NCI-H345 treated with DMSO at 0.1 percent for 48 hours (cell line): Measurements from ENCODE around the gene RFX2.
"Not testable (repeated sequence)": the region's sequence is repeated elsewhere in the genome, so short reads cannot be mapped to it uniquely, and the experiment has no call there.

ENCODE experiments used
- DNase-seq: peaks from one replicate; lab custom pipeline; 2025; ENCODE audit not compliant: unreplicated experiment; lab: John Stamatoyannopoulos, UW

RFX2 gene

DNA sequence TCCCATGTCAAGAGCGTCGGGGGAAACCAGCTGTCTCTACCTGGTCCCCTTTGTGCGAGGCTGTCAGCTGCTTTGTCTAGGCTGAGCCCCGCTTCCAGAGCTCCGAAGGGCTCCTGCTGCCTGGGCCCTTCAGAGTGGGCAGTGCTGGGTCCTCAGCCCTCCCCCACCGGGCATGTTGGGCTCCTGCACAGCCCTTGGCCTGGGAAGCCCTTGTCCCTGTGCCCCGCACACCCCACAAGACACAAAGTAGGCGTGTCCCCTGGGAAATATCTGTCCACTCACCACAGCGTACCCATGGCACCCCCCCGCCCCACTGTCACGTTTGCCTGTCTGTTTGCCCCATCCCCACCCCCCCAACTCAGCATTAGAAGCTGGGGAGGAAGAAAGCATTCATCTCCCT is 92.7 kb downstream of the RFX2 start:
- no peak for DNase-seq

DNA sequence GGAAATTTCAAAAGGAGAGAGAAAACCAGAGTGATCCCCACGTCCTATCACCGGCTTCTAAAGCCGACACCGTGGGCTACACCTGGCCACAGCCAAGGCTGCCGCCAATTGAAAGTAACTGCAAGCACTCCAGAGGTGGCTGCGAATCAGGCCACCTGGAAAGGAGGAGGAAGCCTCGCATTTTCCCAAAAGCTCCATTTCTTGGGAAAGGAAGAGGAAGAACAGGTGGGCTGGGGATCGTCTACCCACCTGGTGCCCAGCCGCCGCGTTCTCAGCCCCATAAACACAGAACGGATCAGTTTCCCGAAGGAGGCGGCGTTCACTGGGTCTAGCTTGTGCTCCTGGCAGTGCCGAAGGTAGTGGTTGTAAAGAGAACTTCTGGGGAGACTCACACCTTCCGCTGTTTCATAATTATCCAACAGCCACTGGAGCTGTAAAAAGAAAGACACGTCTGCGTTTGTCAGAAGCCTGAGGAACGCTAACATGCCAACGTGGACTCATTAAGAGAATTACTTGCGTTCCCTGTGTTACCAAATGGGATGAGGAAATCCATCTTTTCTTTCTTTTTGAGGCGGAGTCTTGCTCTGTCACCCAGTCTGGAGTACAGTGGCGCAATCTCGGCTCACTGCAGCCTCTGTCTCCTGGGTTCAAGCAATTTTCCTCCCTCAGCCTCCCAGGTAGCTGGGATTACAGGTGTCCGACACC is 94.3 kb downstream of the RFX2 start:
- DNase-seq: no peak

GRCh38 chr19:6014551-6015135 is 95.7 kb downstream of the RFX2 start:
- no peak for DNase-seq

GRCh38 chr19:6012426-6013170 is 97.7 kb downstream of the RFX2 start:
- no peak for DNase-seq

GRCh38 chr19:6011794-6012193 is 98.5 kb downstream of the RFX2 start:
- no peak for DNase-seq

DNA sequence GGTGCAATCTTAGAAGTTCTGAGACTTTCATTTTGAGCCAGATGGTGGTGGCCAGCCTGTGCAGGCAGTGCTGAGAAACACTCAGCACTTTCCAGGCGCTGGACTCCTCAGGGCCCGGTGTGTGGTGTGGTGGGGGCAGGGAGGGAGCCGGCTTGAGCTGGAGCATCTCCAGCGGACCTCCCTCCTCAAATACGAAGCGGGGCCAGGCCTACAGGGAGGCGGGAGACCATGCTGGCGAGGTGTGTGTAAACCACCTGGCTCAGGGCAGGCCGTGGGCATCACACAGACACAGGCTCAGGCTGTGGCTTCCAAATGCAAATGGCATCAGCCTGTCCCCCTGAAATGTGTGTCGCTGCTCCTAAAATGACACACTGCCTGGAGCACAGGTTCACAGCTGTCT is 99.1 kb downstream of the RFX2 start:
- DNase-seq: no peak

- DNase-seq: no peak
Measured at GRCh38 chr19:6010107-6010506, 100.2 kb downstream of the RFX2 start.

DNA sequence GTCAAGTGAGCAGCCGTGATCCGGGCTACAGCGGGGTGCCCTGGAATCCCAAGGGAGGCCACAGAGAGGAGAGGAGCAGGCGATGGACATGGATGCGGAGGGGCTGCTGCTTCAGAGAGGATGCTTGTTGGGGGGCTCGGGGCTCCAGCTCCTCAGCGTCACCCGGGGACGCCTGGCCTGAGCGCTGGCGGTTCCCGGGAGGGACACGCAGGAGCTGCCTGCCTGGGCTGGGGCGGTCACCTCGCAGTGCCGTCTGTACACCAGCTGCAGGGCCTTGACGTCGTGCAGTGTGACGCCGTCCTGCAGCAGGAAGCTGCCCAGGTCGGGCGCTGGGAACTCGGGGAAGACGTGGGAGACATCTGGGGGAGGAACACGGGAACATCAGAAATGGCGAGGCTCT is 102.4 kb downstream of the RFX2 start:
- DNase-seq: no peak

DNA sequence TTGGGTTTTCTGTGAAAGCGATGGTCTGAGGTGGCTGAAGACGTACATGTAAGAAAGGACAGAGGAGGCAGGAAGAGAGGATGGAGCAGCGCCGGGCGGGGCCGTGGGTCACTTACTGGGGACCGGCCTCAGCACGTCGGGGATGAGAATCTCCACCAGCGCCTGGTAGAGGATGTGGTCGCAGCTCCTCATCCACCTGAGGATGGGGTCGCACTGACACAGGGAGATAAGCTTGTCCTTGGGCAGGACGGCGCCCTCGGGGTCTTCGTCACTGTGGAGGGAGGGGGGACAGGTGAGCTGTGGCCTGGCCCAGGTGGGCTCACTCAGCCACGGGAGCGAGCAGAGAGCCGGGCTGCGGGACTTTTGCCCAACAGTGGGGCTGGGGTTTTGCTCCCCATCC is 103.4 kb downstream of the RFX2 start:
- no peak for DNase-seq

DNA sequence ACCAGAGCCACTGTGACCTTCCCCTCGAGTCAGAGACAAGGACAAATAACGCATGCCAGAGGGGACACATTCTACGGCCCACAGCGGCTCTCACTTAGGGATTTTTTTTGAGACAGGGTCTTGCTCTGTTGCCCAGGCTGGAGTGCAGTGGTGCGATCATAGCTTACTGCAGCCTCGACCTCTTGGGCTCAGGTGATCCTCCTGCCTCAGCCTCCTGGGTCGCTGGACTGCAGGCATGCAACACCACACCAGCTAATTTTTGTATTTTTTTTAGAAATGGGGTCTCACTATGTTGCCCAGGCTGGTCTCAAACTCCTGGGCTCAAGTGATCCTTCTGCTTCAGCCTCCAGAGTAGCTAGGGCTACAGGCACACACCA is 104.2 kb downstream of the RFX2 start:
- DNase-seq: not testable (repeated sequence)

DNA sequence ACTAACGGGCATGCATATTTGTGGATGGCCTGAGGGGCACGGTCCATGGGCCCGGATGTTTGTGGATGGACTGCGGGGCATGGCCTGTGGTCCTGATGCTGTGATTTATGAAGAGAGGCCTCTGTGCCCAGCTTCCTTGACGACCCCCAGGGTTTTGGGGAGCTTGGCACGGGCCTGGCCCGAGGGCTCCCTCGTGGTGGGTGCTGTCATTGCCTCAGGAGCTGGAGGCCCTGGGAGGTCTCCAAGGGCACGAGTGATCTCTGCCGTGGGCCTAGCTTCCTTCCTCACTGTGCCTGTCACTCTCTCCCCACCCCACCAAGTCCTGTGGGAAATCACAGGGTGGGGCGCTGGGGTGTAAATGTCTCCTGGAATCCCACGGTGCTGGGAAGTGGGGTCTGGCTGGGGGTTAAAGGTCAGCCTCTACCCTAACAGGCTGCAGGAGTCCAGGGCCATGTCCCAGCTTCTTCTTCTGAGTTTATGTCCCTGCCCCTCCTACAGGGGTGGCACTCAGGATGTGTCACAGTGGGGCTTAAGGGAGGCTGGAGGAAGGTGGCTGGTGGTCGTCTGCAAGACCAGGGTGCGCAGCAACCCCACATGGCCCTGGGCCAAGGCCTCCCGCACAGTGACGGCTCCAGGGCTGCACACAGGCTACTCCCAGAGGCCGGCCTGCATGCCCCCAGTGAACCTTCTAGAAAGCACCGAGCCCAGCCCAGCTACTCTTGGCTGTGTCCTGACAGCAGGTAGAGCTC is 104.8 kb downstream of the RFX2 start:
- DNase-seq: no peak

DNA sequence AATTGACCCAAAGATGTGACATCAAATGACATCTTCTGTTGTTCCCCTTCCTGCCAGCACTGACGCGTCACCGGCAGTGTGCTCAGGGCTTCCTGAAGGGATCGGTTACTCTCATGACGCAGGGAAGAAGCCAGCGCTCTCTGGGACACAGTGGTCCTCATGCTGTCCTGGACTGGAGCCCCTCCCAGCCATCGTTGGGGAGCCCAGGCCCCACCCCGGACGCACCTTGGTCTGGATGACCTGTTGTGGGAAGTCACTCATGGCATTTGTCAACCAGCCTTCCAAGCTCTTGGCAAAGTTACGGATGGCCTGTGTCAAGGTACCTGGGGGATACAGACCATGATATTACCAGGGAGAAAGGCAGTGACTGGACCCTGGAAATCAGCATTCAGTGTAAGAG is 106.3 kb downstream of the RFX2 start:
- DNase-seq: no peak

- DNase-seq: no peak
Measured at GRCh38 chr19:6002591-6002990, 107.7 kb downstream of the RFX2 start.

- no peak for DNase-seq
Measured at GRCh38 chr19:6000228-6000847, 110.0 kb downstream of the RFX2 start.

- no peak for DNase-seq
Measured at GRCh38 chr19:5999693-6000092, 110.6 kb downstream of the RFX2 start.

- DNase-seq: no peak
Measured at GRCh38 chr19:5997371-5997770, 112.9 kb downstream of the RFX2 start.

- no peak for DNase-seq
Measured at GRCh38 chr19:5996623-5997320, 113.5 kb downstream of the RFX2 start.

GRCh38 chr19:5996102-5996501 is 114.2 kb downstream of the RFX2 start:
- no peak for DNase-seq

- no peak for DNase-seq
Measured at GRCh38 chr19:5995606-5996005, 114.7 kb downstream of the RFX2 start.

DNA sequence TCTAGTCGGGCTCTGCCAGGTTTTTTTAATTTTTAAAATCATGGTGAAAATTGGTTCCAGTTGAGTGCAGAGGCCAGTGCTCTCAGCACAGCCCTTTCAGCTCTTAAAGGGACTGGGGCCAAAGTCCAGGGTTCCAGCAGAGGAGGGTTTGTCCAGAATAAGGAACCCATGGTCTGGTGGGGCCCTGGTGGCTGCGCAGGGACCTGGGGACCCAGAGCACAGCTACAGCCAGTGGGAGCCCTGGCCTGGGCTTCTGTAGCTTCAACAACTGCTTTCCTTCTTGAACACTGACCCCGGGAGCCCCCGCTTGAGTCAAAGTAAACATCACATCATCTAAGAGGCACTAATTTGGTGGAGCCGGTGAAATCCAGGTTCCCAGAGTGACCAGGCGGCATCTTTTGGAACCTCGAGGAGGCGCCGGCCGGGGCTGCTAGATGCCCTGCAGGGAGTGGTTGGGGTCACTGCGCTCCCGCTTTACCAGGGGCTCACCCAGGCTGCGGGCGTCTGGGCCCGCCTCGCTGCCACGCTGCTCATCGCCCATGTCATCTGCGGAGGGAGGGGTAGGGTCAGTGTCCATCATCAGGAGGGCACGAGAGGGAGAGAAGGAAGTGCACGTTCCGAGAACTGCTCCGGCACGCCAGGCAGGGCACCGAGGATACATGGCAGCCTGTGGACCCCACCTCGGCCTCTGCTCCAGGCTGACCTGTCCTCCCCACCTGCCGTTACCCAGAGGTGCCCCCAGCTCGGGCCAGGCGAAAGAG is 115.7 kb downstream of the RFX2 start:
- DNase-seq: no peak
